Uterus (tissue), 2 donors: ENCODE results near the gene AUH.

Experiments used
- CTCF ChIP-seq, 4 experiments: fragments of 200-600 bp in 2 of 4; fragments of 450-650 bp in 2 of 4; sonication (generic) in 2 of 4; IDR thresholded peaks; one replicate each; pipeline ENCODE4 v1.5.1; 2016 to 2019; ENCODE audit warnings: antibody characterized with exemption in 4 of 4, mild to moderate bottlenecking in 2 of 4, moderate library complexity in 1 of 4
- POLR2A ChIP-seq, 2 donors: fragments of 450-650 bp; IDR thresholded peaks; one replicate each; pipeline ENCODE4 v1.6.1; 2016; ENCODE audit warnings: antibody characterized with exemption in 2 of 2, mild to moderate bottlenecking in 1 of 2, moderate library complexity in 1 of 2

GRCh38 chr9:91193087-91193657 is 168.5 kb downstream of the AUH start:
- TF ChIP-seq CTCF (IDR thresholded peaks at IDR 0.05) = peak; percentile 3 to 46 (median 14)
- TF ChIP-seq POLR2A (IDR thresholded peaks at IDR 0.05) = peak in 1 of 2 donors; percentile 57
